ENCODE results near the gene AKR1B1. TPM values are rescaled to one million over a fixed set of nuclear protein-coding genes. Genes with fewer than 3 reads are reported as not detected.

AKR1B1 gene
- total and polyA plus RNA-seq, 2 of the 13 experiments (the other 11 are each of a cell fraction or from before 2014, with no cell fraction given), result 89.9 to 133 TPM

GRCh38 chr7:134400859-134401258 lies 58.0 kb downstream of the AKR1B1 start:
- H3K79me2 ChIP-seq (ENCODE audit: insufficient read depth, low read length), result no peaks in the 10 kb centered on the region
- H3K27ac ChIP-seq (ENCODE audit: extremely low read length, insufficient read depth, low read length), result no peak overlapping the region
- in situ Hi-C loops (cut with HindIII; ENCODE audit: extremely low pct_ligation_motif_present, low pct_unique_long_range_greater_than_20kb), result no loop called here
- no peak overlapping the region for H3K4me2 ChIP-seq (ENCODE audit: low read depth, low read length)
- H3K9ac ChIP-seq (ENCODE audit: insufficient read depth, low read depth, low read length), result no peak overlapping the region
- H3K9me3 ChIP-seq (ENCODE audit: low read length), result no peaks in the 10 kb centered on the region
- ATAC-seq, result no peak
- ChIA-PET CTCF (ENCODE audit: low intra/inter-chr PET ratio, low total read pairs) (no interaction called here), POLR2A (no interaction called here)
- H3K4me3 ChIP-seq (replicated peaks in 1 of 3; ENCODE audit: insufficient read depth in 1 of 3, low read depth in 2 of 3, low read length in 3 of 3), result no peak overlapping the region
- no peak for FAIRE-seq
- no peaks in the 10 kb centered on the region for H4K20me1 ChIP-seq (ENCODE audit: insufficient read depth, low read length)
- intact Hi-C loops (cut with micrococcal nuclease; ENCODE audit: unreplicated experiment), result no loop called here
- peaks cover 3% of the 10 kb centered on the region in 2 experiments; a peak in 3 of 5 replicates for H3K27me3 ChIP-seq (ENCODE audit: control insufficient read depth in 1 of 2, insufficient read depth in 2 of 2, low read length in 2 of 2)
- no peaks in the 10 kb centered on the region for H3K4me1 ChIP-seq (ENCODE audit: insufficient read depth, low read length)
- no peak overlapping the region for H2AFZ ChIP-seq (ENCODE audit: low read length)
- DNase-seq (ENCODE audit: low spot score), result no peak
- H3K36me3 ChIP-seq (replicated peaks in 1 of 2; ENCODE audit: control insufficient read depth in 1 of 2, insufficient read depth in 2 of 2, low read length in 2 of 2), result no peaks in the 10 kb centered on the region
- 0% methylated on average over 2 of the region's 2 CpGs for WGBS (ENCODE audit: low lambda C conversion rate)
- no peak for TF ChIP-seq NR2F6 (IDR thresholded peaks at IDR 0.05)
- TF ChIP-seq NR2F6 (CRISPR knock-in tag; IDR thresholded peaks at IDR 0.05), result no peak
- no peak for TF ChIP-seq TMF1 (CRISPR knock-in tag; IDR thresholded peaks at IDR 0.05; ENCODE audit: low read depth)
- no peak for TF ChIP-seq GATA4 (IDR thresholded peaks at IDR 0.05; ENCODE audit: borderline replicate concordance, low read depth)
- no peak for TF ChIP-seq ATF7 (IDR thresholded peaks at IDR 0.05)
- TF ChIP-seq ATF7 (CRISPR knock-in tag; IDR thresholded peaks at IDR 0.05), result no peak
- no peak for TF ChIP-seq CREB1 (IDR thresholded peaks at IDR 0.05)
- TF ChIP-seq CREB1 (CRISPR knock-in tag; IDR thresholded peaks at IDR 0.05), result no peak
- TF ChIP-seq ZNF414 (CRISPR knock-in tag; IDR thresholded peaks at IDR 0.05), result no peak
- no peak for TF ChIP-seq SMC3 (IDR thresholded peaks at IDR 0.05; ENCODE audit: low read length)
- TF ChIP-seq UBTF (CRISPR knock-in tag; IDR thresholded peaks at IDR 0.05), result no peak
- TF ChIP-seq NKX3-1 (CRISPR knock-in tag; IDR thresholded peaks at IDR 0.05), result no peak
- no peak for TF ChIP-seq RFX3 (CRISPR knock-in tag; IDR thresholded peaks at IDR 0.05)
- TF ChIP-seq RELA (CRISPR knock-in tag; IDR thresholded peaks at IDR 0.05), result no peak
- TF ChIP-seq MXD4 (CRISPR knock-in tag; IDR thresholded peaks at IDR 0.05), result no peak
- TF ChIP-seq HDAC2 (CRISPR knock-in tag; IDR thresholded peaks at IDR 0.05), result no peak
- TF ChIP-seq PHF21A (CRISPR knock-in tag; IDR thresholded peaks at IDR 0.05), result no peak
- TF ChIP-seq ZNF354B (CRISPR knock-in tag; IDR thresholded peaks at IDR 0.05), result no peak
- no peak for TF ChIP-seq PPARG (CRISPR knock-in tag; conservative IDR thresholded peaks at IDR 0.05)
- no peak for TF ChIP-seq RFXANK (CRISPR knock-in tag; IDR thresholded peaks at IDR 0.05)
- TF ChIP-seq NCOA1 (CRISPR knock-in tag; IDR thresholded peaks at IDR 0.05), result no peak
- no TSS peak for BruUV-seq (replicated peaks)

All from HepG2 (cell line).